Testis (tissue), 2 donors: ENCODE data around the gene MARS1.

Experiments used
- POLR2A ChIP-seq: fragments of 450-650 bp; IDR thresholded peaks from one replicate; pipeline ENCODE4 v1.6.1; 2017; ENCODE audit warnings: antibody characterized with exemption, mild to moderate bottlenecking, moderate library complexity
- TF ChIP-seq, protein P1 (sequence below), 3 experiments: fragments of 450-650 bp in 2 of 3; fragments of 200-600 bp in 1 of 3; sonication (generic) in 1 of 3; IDR thresholded peaks; one replicate each; pipeline ENCODE4 v1.5.1; 2016 to 2019; ENCODE audit warnings: antibody characterized with exemption in 3 of 3, mild to moderate bottlenecking in 2 of 3, moderate library complexity in 1 of 3

DNA sequence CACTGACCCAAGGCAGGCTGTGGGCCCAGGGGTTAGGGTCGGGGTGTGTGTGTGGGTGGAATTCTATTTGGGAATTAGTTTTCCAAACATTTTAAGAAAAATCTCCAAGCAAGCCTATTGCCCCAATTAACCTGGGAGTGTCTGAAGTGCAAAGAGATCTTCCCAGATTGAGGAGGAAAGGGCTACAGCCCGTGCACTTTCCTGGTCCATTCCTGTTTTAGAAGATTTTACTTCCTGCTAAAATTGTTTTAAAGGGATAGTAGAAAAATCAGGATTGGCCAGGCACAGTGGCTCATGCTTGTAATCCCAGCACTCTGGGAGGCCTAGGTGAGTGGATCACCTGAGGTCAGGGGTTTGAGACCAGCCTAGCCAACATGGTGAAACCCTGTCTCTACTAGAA, 53.8 kb downstream of the MARS1 start:
- no peak for TF ChIP-seq POLR2A
- TF ChIP-seq, protein P1, sequence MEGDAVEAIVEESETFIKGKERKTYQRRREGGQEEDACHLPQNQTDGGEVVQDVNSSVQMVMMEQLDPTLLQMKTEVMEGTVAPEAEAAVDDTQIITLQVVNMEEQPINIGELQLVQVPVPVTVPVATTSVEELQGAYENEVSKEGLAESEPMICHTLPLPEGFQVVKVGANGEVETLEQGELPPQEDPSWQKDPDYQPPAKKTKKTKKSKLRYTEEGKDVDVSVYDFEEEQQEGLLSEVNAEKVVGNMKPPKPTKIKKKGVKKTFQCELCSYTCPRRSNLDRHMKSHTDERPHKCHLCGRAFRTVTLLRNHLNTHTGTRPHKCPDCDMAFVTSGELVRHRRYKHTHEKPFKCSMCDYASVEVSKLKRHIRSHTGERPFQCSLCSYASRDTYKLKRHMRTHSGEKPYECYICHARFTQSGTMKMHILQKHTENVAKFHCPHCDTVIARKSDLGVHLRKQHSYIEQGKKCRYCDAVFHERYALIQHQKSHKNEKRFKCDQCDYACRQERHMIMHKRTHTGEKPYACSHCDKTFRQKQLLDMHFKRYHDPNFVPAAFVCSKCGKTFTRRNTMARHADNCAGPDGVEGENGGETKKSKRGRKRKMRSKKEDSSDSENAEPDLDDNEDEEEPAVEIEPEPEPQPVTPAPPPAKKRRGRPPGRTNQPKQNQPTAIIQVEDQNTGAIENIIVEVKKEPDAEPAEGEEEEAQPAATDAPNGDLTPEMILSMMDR (IDR thresholded peaks at IDR 0.05) = no peak
